A673 (cell line): ENCODE data around the gene SHC3. TPM values are rescaled to one million over a fixed set of nuclear protein-coding genes. Genes with fewer than 3 reads are reported as not detected.

Experiments used
- BruUV-seq: library from RNA; stranded (reverse); fragments of 400-500 nt; replicated peaks from 2 replicates; lab custom pipeline; 2021; lab: Mats Ljungman, UMichigan
- CTCF ChIA-PET: fragments of 300-600 bp; sonication (Branson Sonifier 250); formaldehyde crosslinking; loops from one replicate; lab custom pipeline; 2022; ENCODE audit warnings: antibody characterized with exemption; lab: Charles Lee
- POLR2A ChIA-PET: fragments of 300-600 bp; sonication (Branson Sonifier 250); formaldehyde crosslinking; loops from one replicate; lab custom pipeline; 2022; ENCODE audit warnings: antibody characterized with exemption; ENCODE audit not compliant: low non-redundant PET; lab: Charles Lee
- DNase-seq: peaks from one replicate; pipeline ENCODE4 v3.0.0-alpha.2; 2015; ENCODE audit warnings: low spot score
- H3K27ac ChIP-seq: fragments of 200-600 bp; sonication (generic); 2 replicates; pipeline ENCODE4 v1.5.1; 2016; ENCODE audit warnings: mixed run types, low read depth, mild to moderate bottlenecking, mixed read lengths, antibody characterized with exemption, low read length; ENCODE audit not compliant: poor library complexity, severe bottlenecking
- H3K27me3 ChIP-seq: fragments of 200-600 bp; sonication (generic); replicated peaks from 2 replicates; pipeline ENCODE4 v1.6.1; 2017; ENCODE audit warnings: mixed run types, low read depth, mild to moderate bottlenecking, mixed read lengths, antibody characterized with exemption, low read length; ENCODE audit not compliant: insufficient read depth, poor library complexity
- H3K36me3 ChIP-seq: fragments of 200-600 bp; sonication (generic); 2 replicates; pipeline ENCODE4 v1.6.1; 2016; ENCODE audit warnings: mixed run types, mild to moderate bottlenecking, mixed read lengths, antibody characterized with exemption, low read length; ENCODE audit not compliant: insufficient read depth, poor library complexity, severe bottlenecking
- H3K4me1 ChIP-seq: fragments of 200-600 bp; sonication (generic); 2 replicates; pipeline ENCODE4 v1.6.1; 2017; ENCODE audit warnings: mixed run types, mild to moderate bottlenecking, mixed read lengths, antibody characterized with exemption, low read length; ENCODE audit not compliant: insufficient read depth, poor library complexity, severe bottlenecking
- H3K4me3 ChIP-seq: fragments of 200-600 bp; sonication (generic); 2 replicates; pipeline ENCODE4 v1.5.1; 2016; ENCODE audit warnings: low read depth, mixed run types, mild to moderate bottlenecking, mixed read lengths, low read length; ENCODE audit not compliant: poor library complexity, severe bottlenecking
- H3K9me3 ChIP-seq: fragments of 200-600 bp; sonication (generic); 2 replicates; pipeline ENCODE4 v1.6.1; 2016; ENCODE audit warnings: mixed run types, low read depth, mild to moderate bottlenecking, mixed read lengths, antibody characterized with exemption, low read length; ENCODE audit not compliant: poor library complexity, severe bottlenecking
- CTCF ChIP-seq: fragments of 300-800, 200-600 bp; sonication (generic); conservative IDR thresholded peaks from 2 replicates; pipeline ENCODE4 v1.5.1; 2017; ENCODE audit warnings: low read depth, mild to moderate bottlenecking, antibody characterized with exemption, low read length, moderate library complexity, mixed read lengths
- EZH2 ChIP-seq: fragments of 200-600 bp; sonication (generic); IDR thresholded peaks from 2 replicates; pipeline ENCODE4 v1.6.1; 2017; ENCODE audit warnings: borderline replicate concordance, low read depth, mild to moderate bottlenecking, mixed read lengths, antibody characterized with exemption, low read length; ENCODE audit not compliant: poor library complexity, severe bottlenecking
- intact Hi-C: fragments of 100-400 bp; cut with micrococcal nuclease; formaldehyde crosslinking; loops from one replicate; pipeline ENCODE4 v1.10.0; 2022; ENCODE audit not compliant: unreplicated experiment
- total RNA-seq: library from RNA; stranded (reverse); gene quantifications from 2 replicates; pipeline ENCODE4 v1.2.3, GENCODE V29; 2021

The SHC3 gene
- total RNA-seq, 1 experiment from 2014 or later, result 6.6 TPM

- Histone ChIP-seq H3K27me3 (no peaks in the 10 kb centered on the region), H3K27ac (no peak overlapping the region), H3K4me1 (peaks cover 23% of the 10 kb centered on the region), H3K36me3 (peaks cover 9% of the 10 kb centered on the region), H3K4me3 (no peak overlapping the region), H3K9me3 (no peaks in the 10 kb centered on the region)
- ChIA-PET POLR2A (no interaction called here), CTCF (interaction anchor here (0.6 to 1.4 kb wide), 5 partner anchors 8 to 408 kb away, joined by 3 to 8 read pairs (median 5); no protein-coding TSS in a partner anchor)
- intact Hi-C loops, result loop anchor here (1.0 to 10.0 kb wide), 7 partner anchors 174 to 1049 kb away; partner anchors contain the start of gene SHC3
- TF ChIP-seq CTCF, result peak; percentile 93
- TF ChIP-seq EZH2, result no peak
- peak; percentile 95 for DNase-seq
- no TSS peak for BruUV-seq
Observed at GRCh38 chr9:89000973-89001916, 177.4 kb downstream of the SHC3 start.

- Histone ChIP-seq H3K36me3 (peaks cover 9% of the 10 kb centered on the region), H3K27ac (no peak overlapping the region), H3K4me1 (peaks cover 15% of the 10 kb centered on the region), H3K9me3 (no peaks in the 10 kb centered on the region), H3K27me3 (no peaks in the 10 kb centered on the region), H3K4me3 (no peak overlapping the region)
- no peak for DNase-seq
- ChIA-PET CTCF (interaction anchor here (1.0 to 1.4 kb wide), 4 partner anchors 9 to 407 kb away, joined by 3 to 8 read pairs (median 5); no protein-coding TSS in a partner anchor), POLR2A (no interaction called here)
- no TSS peak for BruUV-seq
- TF ChIP-seq EZH2 (no peak), CTCF (no peak)
- intact Hi-C loops, result loop anchor here (2.0 to 10.0 kb wide), 5 partner anchors 174 to 1048 kb away; partner anchors contain the start of gene SHC3
Observed at GRCh38 chr9:89000371-89000781, 178.2 kb downstream of the SHC3 start.

DNA sequence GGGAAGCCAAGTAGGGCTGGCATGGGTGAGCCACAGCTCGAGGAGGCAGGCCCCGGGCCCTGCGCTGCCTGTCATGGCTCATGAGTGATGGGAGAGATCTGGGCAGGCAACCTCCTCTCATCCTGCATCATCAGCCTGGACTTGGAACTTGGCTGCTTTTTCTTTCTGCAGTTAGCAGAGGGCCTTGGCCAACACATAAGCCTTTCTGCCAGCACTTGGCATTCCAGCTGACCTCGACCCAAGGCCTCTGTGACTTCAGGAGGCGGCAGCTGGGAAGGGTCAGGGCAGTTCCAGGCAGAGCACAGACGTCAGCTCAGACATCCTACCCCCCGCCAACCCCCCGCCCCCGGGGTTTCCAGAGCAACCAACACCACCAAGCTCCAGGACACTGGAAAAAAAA, 179.7 kb downstream of the SHC3 start:
- H3K27ac ChIP-seq, result no peak overlapping the region
- no peak for TF ChIP-seq CTCF
- TF ChIP-seq EZH2, result no peak

More for the DNA sequence above, 179.7 kb downstream of the SHC3 start:
- POLR2A ChIA-PET, result interaction anchor here (0.6 kb wide), 1 partner anchor 10 kb away, joined by 6 read pairs; no protein-coding TSS in a partner anchor
- DNase-seq, result peak; percentile 25
- Histone ChIP-seq H3K27me3 (no peaks in the 10 kb centered on the region), H3K36me3 (peaks cover 9% of the 10 kb centered on the region), H3K4me1 (peaks cover 26% of the 10 kb centered on the region), H3K4me3 (no peak overlapping the region), H3K9me3 (no peaks in the 10 kb centered on the region)
- CTCF ChIA-PET, result no interaction called here
- intact Hi-C loops, result loop anchor here (10.0 kb wide), 1 partner anchor 254 kb away; no protein-coding TSS in a partner anchor
- no TSS peak for BruUV-seq
